Fibroblast of lung (primary cell): ENCODE measurements around the gene SNRNP200. TPM values are rescaled to one million over a fixed set of nuclear protein-coding genes. Genes with fewer than 3 reads are reported as not detected.

Experiments used
- DNase-seq, 2 donors: peaks; one replicate each; pipeline versions ENCODE4 v3.0.0 to v3.0.0-alpha.2; 2010; ENCODE audit warnings: low read depth in 2 of 2
- H2AFZ ChIP-seq: 2 replicates; pipeline ENCODE4 v1.5.1; 2012; ENCODE audit warnings: low read length, control low read depth, inconsistent platforms
- H3K27ac ChIP-seq: 2 replicates; pipeline ENCODE4 v1.5.1; 2011; ENCODE audit warnings: low read length, control low read depth; ENCODE audit not compliant: insufficient read depth
- H3K27me3 ChIP-seq: 2 replicates; pipeline ENCODE4 v1.5.1; 2011; ENCODE audit warnings: mild to moderate bottlenecking, low read length; ENCODE audit not compliant: control insufficient read depth, insufficient read depth
- H3K36me3 ChIP-seq: 2 replicates; pipeline ENCODE4 v1.5.1; 2011; ENCODE audit warnings: low read length; ENCODE audit not compliant: control insufficient read depth, insufficient read depth
- H3K4me1 ChIP-seq: 2 replicates; pipeline ENCODE4 v1.5.1; 2011; ENCODE audit warnings: low read length; ENCODE audit not compliant: control insufficient read depth, insufficient read depth; ENCODE audit errors: extremely low read depth
- H3K4me2 ChIP-seq: 2 replicates; pipeline ENCODE4 v1.5.1; 2011; ENCODE audit warnings: low read length, control low read depth; ENCODE audit not compliant: insufficient read depth; ENCODE audit errors: extremely low read depth
- H3K4me3 ChIP-seq, 4 experiments: fragments of 200-600 bp in 1 of 4; sonication (generic) in 1 of 4; replicated peaks in 1 of 4; 2 replicates each; pipeline ENCODE4 v1.5.1; 2011 to 2016; ENCODE audit warnings: low read length in 4 of 4, low read depth in 3 of 4, mild to moderate bottlenecking in 3 of 4, control low read depth in 2 of 4, inconsistent platforms in 1 of 4, mixed read lengths in 1 of 4; ENCODE audit not compliant: insufficient read depth in 1 of 4; ENCODE audit errors: control extremely low read depth in 1 of 4
- H3K79me2 ChIP-seq: 2 replicates; pipeline ENCODE4 v1.5.1; 2012; ENCODE audit warnings: mild to moderate bottlenecking, low read length, inconsistent platforms; ENCODE audit not compliant: control insufficient read depth, insufficient read depth
- H3K9ac ChIP-seq: 2 replicates; pipeline ENCODE4 v1.5.1; 2011; ENCODE audit warnings: mild to moderate bottlenecking, low read length, control low read depth; ENCODE audit not compliant: insufficient read depth
- H3K9me3 ChIP-seq: 2 replicates; pipeline ENCODE4 v1.5.1; 2012; ENCODE audit warnings: low read depth, low read length; ENCODE audit not compliant: control insufficient read depth, insufficient read depth
- H4K20me1 ChIP-seq: 2 replicates; pipeline ENCODE4 v1.5.1; 2011; ENCODE audit warnings: low read length; ENCODE audit not compliant: control insufficient read depth, insufficient read depth; ENCODE audit errors: extremely low read depth
- EZH2 ChIP-seq: IDR thresholded peaks from 2 replicates; pipeline ENCODE4 v1.5.1; 2012; ENCODE audit warnings: low read length, control low read depth, mild to moderate bottlenecking; ENCODE audit errors: missing control alignments
- polyA plus RNA-seq, 2 donors: library from polyadenylated mRNA; depleted of rRNA in 1 of 2; stranded (reverse) in 1 of 2; unstranded in 1 of 2; fragments of >200 nt; gene quantifications; 2 replicates each; pipeline ENCODE4 v1.2.1, GENCODE V29; 2011 to 2012; ENCODE audit warnings: missing spikeins in 1 of 2
- total RNA-seq: library from RNA; depleted of rRNA; stranded (reverse); fragments of >200 nt; gene quantifications from 2 replicates; pipeline ENCODE4 v1.2.1, GENCODE V29; 2014
- TF ChIP-seq, protein P1 (sequence below), 2 donors: IDR thresholded peaks in 1 of 2; conservative IDR thresholded peaks in 1 of 2; 1 replicate in 1 of 2; 2 replicates in 1 of 2; pipeline ENCODE4 v1.5.1; 2011 to 2012; ENCODE audit warnings: low read length in 2 of 2, control low read depth in 1 of 2, inconsistent platforms in 1 of 2, low read depth in 1 of 2, mild to moderate bottlenecking in 1 of 2

The SNRNP200 gene
- total and polyA plus RNA-seq, 2 donors (not counting 1 experiment from before 2014, with no cell fraction given), result 49.4 to 65.0 TPM

DNA sequence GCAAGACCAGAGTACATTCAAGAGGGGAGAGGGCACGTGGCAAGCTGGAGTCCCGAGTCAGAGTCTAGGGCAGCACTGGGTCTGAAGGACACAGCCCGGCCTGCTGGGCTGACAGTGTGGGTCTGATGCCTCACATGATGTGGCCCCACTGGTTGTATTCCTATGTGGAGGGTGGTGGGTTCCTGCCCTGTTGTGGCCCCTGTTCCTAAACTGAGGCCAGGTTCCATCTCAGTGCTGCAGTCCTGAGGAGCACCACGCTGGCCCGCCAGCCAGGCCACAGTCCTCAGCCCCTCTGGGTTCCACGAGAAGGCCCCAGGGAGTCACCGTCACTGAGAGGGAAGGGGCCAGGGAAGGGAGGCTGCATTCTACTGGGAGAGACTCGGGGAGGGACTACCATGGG lies 52.8 kb downstream of the SNRNP200 start:
- H3K27ac ChIP-seq, result no peak overlapping the region
- no peak overlapping the region for H2AFZ ChIP-seq
- DNase-seq, result no peak
- peaks cover 2% of the 10 kb centered on the region for H3K79me2 ChIP-seq
- H4K20me1 ChIP-seq, result no peaks in the 10 kb centered on the region
- no peak for TF ChIP-seq EZH2
- TF ChIP-seq, protein P1, sequence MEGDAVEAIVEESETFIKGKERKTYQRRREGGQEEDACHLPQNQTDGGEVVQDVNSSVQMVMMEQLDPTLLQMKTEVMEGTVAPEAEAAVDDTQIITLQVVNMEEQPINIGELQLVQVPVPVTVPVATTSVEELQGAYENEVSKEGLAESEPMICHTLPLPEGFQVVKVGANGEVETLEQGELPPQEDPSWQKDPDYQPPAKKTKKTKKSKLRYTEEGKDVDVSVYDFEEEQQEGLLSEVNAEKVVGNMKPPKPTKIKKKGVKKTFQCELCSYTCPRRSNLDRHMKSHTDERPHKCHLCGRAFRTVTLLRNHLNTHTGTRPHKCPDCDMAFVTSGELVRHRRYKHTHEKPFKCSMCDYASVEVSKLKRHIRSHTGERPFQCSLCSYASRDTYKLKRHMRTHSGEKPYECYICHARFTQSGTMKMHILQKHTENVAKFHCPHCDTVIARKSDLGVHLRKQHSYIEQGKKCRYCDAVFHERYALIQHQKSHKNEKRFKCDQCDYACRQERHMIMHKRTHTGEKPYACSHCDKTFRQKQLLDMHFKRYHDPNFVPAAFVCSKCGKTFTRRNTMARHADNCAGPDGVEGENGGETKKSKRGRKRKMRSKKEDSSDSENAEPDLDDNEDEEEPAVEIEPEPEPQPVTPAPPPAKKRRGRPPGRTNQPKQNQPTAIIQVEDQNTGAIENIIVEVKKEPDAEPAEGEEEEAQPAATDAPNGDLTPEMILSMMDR (conservative IDR thresholded peaks at IDR 0.05 in 1 of 2, IDR thresholded peaks at IDR 0.05 in 1 of 2; ENCODE audit: low read depth in 1 of 2, low read length in 2 of 2), result no peak
- H3K27me3 ChIP-seq, result no peaks in the 10 kb centered on the region
- peaks cover 15% of the 10 kb centered on the region for H3K36me3 ChIP-seq
- no peak overlapping the region for H3K4me3 ChIP-seq
- no peak overlapping the region for H3K9ac ChIP-seq
- peaks cover 18% of the 10 kb centered on the region for H3K4me1 ChIP-seq
- no peaks in the 10 kb centered on the region for H3K9me3 ChIP-seq
- no peak overlapping the region for H3K4me2 ChIP-seq

DNA sequence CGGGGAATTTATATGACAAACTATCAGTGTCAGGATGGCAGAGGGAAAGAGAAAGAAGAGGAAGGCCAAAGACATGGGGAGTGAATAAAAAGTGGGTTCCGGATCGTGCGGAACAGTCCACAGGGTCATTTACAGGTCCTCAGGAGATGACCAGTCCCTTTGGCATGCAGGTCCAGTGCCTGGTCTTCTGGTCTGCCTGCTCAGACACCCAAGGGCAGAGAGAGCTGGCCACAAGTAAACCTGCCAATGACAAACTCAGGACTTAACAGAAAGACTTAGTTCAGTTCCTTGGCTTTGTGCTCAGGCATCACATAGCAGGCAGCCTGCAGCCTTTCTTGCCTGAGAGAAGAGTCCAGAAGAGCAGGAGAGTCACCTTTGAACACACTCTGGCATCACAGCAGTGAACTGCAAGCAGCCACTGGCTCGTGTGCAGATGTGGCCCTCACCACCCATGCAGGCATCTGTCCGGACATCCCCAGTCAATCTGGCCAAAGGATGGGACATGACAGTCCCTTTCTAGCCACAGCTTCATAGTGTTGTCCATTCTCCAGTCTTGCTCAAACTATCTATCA lies 53.5 kb downstream of the SNRNP200 start:
- no peaks in the 10 kb centered on the region for H3K27me3 ChIP-seq
- peak overlapping the region; percentile 38 for H3K4me2 ChIP-seq
- H3K36me3 ChIP-seq, result peaks cover 17% of the 10 kb centered on the region
- H3K9ac ChIP-seq, result no peak overlapping the region
- H3K9me3 ChIP-seq, result no peaks in the 10 kb centered on the region
- H2AFZ ChIP-seq, result no peak overlapping the region
- H4K20me1 ChIP-seq, result no peaks in the 10 kb centered on the region
- H3K79me2 ChIP-seq, result peaks cover under 1% of the 10 kb centered on the region
- H3K27ac ChIP-seq, result peak overlapping the region; percentile 37
- TF ChIP-seq, protein P1 (conservative IDR thresholded peaks at IDR 0.05 in 1 of 2, IDR thresholded peaks at IDR 0.05 in 1 of 2; ENCODE audit: low read depth in 1 of 2, low read length in 2 of 2), result no peak
- TF ChIP-seq EZH2, result no peak
- DNase-seq, result peak; percentile 93 to 98
- no peak overlapping the region for H3K4me3 ChIP-seq
- peaks cover 18% of the 10 kb centered on the region for H3K4me1 ChIP-seq

DNA sequence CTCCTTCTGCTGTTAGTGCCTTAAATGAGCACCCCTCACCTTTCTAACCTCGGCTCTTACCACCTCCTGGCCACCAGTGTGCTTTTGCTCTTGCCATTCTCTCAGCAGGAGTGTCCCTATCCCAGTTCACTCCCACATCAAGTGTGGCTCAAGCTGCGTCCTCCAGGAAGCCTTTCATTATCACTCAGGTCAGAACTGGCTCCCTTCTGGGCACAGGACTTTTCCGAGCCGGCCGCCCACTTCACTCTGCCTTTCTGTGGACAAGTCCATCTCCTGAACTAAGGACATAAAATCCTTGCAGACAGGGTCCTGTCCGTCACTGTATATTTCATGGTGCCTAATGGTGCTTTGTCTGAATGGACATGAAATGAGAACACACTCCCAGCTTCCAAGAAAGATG lies 55.2 kb downstream of the SNRNP200 start:
- Histone ChIP-seq H3K79me2 (no peaks in the 10 kb centered on the region), H3K27ac (peak overlapping the region; percentile 19), H2AFZ (no peak overlapping the region), H3K27me3 (no peaks in the 10 kb centered on the region), H3K4me1 (peaks cover 18% of the 10 kb centered on the region), H3K4me2 (no peak overlapping the region), H3K9ac (no peak overlapping the region), H3K4me3 (no peak overlapping the region), H3K9me3 (no peaks in the 10 kb centered on the region), H4K20me1 (no peaks in the 10 kb centered on the region), H3K36me3 (peaks cover 15% of the 10 kb centered on the region)
- DNase-seq, result no peak
- TF ChIP-seq, protein P1 (conservative IDR thresholded peaks at IDR 0.05 in 1 of 2, IDR thresholded peaks at IDR 0.05 in 1 of 2; ENCODE audit: low read depth in 1 of 2, low read length in 2 of 2), result no peak
- no peak for TF ChIP-seq EZH2
